ENCODE measurements around the gene RTL5. TPM values are rescaled to one million over a fixed set of nuclear protein-coding genes. Genes with fewer than 3 reads are reported as not detected.

RTL5 gene
- total RNA-seq, 4 donors from 2014 or later: 8.8 to 19.0 (median 9.9) TPM

GRCh38 chrX:72142794-72143608 lies 11.3 kb upstream of the RTL5 start:
- Histone ChIP-seq H3K4me1 (no peaks in the 10 kb centered on the region), H3K4me3 (no peak overlapping the region)
- 72% methylated on average over 4 of the region's 11 CpGs; no CpG with 5 or more reads in 1 of the 2 donors for WGBS, 2 donors (ENCODE audit: low coverage in 1 of 2)

DNA sequence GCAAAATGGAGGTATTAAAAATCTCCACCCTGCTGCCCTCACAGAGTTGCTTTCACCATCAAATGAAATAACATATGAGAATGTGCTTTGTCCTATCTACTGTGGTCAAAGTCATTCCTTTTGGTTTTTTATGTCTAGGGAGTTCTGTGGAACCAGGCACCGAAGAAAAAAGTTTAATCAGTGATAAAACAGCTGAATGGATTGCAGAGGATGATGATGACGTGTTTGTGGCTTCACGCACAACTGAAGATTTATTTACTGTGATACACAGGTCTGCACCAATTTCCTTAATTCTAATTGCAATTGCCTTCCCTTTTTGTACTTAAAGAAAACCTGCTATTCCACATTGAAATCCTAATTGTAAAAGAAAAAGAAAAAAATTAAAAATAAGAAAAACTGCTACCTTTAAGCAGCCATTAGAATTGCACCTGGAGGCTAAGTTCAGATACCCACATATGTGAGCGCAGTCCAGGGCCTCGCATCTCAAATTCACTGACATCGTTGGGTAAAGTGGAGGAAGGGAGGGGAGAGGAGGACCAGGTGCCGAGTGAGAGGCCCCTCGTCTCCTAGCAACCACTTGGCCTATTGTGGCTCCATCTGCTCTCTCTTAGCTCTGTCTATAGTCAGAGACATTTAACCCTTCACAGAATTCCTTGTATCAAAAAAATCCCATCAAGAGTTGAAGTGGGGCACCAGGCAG lies 10.5 kb upstream of the RTL5 start:
- H3K4me3 ChIP-seq: no peak overlapping the region
- no peak overlapping the region for H3K27ac ChIP-seq
- H3K9me3 ChIP-seq: no peaks in the 10 kb centered on the region
- peaks cover 0 to 62% of the 10 kb centered on the region in 2 donors for H3K36me3 ChIP-seq
- 51 to 65% methylated on average over 6 to 8 of the region's 8 CpGs for WGBS, 2 donors (ENCODE audit: low coverage in 1 of 2)
- no peak for ATAC-seq
- H3K27me3 ChIP-seq: no peaks in the 10 kb centered on the region
- TF ChIP-seq CTCF (IDR thresholded peaks at IDR 0.05) (no peak), POLR2AphosphoS5 (IDR thresholded peaks at IDR 0.05) (no peak), EP300 (IDR thresholded peaks at IDR 0.05) (no peak), POLR2A (IDR thresholded peaks at IDR 0.05) (no peak)
- no peaks in the 10 kb centered on the region for H3K4me1 ChIP-seq

More at GRCh38 chrX:72142794-72143608, 11.3 kb upstream of the RTL5 start:
- no peak for ATAC-seq
- Histone ChIP-seq H3K36me3 (peaks cover 0 to 56% of the 10 kb centered on the region in 2 donors), H3K9me3 (no peaks in the 10 kb centered on the region), H3K27me3 (no peaks in the 10 kb centered on the region), H3K27ac (no peak overlapping the region)
- no peak for TF ChIP-seq EP300 (IDR thresholded peaks at IDR 0.05)
- no peak for TF ChIP-seq CTCF (IDR thresholded peaks at IDR 0.05)
- TF ChIP-seq POLR2A (IDR thresholded peaks at IDR 0.05): no peak
- no peak for TF ChIP-seq POLR2AphosphoS5 (IDR thresholded peaks at IDR 0.05)

DNA sequence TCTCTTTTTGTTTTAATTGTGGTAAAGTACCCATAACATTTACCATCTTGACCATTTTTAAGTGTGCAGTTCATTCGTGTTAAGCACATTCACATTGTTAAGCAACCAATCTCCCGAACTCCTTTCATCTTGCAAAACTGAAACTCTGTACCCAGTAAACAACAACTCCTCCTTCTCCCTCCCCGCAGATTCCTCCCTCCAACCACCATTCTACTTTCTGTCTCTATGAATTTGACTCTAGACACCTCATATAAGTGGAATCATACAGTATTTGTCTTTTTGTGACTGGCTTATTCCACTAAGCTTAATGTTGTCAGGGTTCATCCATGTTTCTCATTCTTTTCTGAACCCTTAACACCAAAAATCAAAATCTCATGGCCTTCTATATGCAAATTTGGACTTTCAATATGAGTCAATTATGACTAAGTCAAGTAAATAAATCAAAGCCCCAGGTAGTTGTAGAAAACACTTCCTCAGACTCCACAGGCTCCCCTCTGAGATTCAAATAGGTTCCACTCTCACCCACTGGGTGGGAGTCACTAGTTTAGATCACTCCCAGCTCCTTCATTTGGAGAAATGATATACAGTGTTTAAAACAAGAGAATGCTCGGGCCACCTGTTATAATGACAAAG lies 9.8 kb upstream of the RTL5 start:
- 66 to 73% methylated on average over 4 of the region's 4 CpGs for WGBS, 2 donors (ENCODE audit: low coverage in 1 of 2)
- H3K36me3 ChIP-seq: peaks cover 0 to 66% of the 10 kb centered on the region in 2 donors
- TF ChIP-seq CTCF (IDR thresholded peaks at IDR 0.05) (no peak), POLR2AphosphoS5 (IDR thresholded peaks at IDR 0.05) (no peak), POLR2A (IDR thresholded peaks at IDR 0.05) (no peak), EP300 (IDR thresholded peaks at IDR 0.05) (no peak)
- ATAC-seq: no peak
- no peaks in the 10 kb centered on the region for H3K27me3 ChIP-seq
- no peaks in the 10 kb centered on the region for H3K9me3 ChIP-seq
- no peak overlapping the region for H3K27ac ChIP-seq
- no peaks in the 10 kb centered on the region for H3K4me1 ChIP-seq
- H3K4me3 ChIP-seq: no peak overlapping the region

DNA sequence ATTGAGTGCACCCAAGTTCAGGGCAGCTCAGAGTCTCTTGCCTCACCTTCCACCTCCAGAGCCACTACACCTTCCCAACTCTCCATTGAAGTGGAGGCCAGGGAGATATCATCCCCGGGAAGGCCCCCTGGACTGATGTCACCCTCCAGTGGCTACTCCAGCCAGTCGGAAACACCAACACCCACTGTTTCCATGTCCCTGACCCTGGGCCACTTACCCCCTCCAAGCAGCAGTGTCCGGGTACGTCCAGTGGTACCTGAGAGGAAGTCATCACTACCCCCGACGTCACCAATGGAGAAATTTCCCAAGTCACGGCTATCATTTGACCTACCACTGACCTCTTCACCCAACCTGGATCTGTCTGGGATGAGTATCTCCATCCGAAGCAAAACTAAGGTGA lies 7.8 kb upstream of the RTL5 start:
- Histone ChIP-seq H3K9me3 (no peaks in the 10 kb centered on the region), H3K36me3 (peaks cover 0 to 64% of the 10 kb centered on the region in 2 donors), H3K4me3 (no peak overlapping the region), H3K4me1 (no peaks in the 10 kb centered on the region), H3K27me3 (no peaks in the 10 kb centered on the region), H3K27ac (no peak overlapping the region)
- no peak for TF ChIP-seq POLR2AphosphoS5 (IDR thresholded peaks at IDR 0.05)
- no peak for TF ChIP-seq CTCF (IDR thresholded peaks at IDR 0.05)
- no peak for TF ChIP-seq EP300 (IDR thresholded peaks at IDR 0.05)
- TF ChIP-seq POLR2A (IDR thresholded peaks at IDR 0.05): no peak
- ATAC-seq: no peak
- WGBS, 2 donors (ENCODE audit: low coverage in 1 of 2): 90 to 100% methylated on average over 1 to 2 of the region's 8 CpGs

Measured in gastroesophageal sphincter (tissue), 4 donors.